ENCODE measurements around the gene PLPP7. TPM values are rescaled to one million over a fixed set of nuclear protein-coding genes. Genes with fewer than 3 reads are reported as not detected.
A peak's percentile ranks its signal among the peaks of the same experiment; 100 is the strongest.

Gene PLPP7
- total RNA-seq, 1 experiment from 2014 or later: not detected

- H3K36me3 Mint-ChIP-seq (ENCODE audit: insufficient read depth, unreplicated experiment): no peaks in the 10 kb centered on the region
- no TSS peak for BruUV-seq (replicated peaks)
- no peaks in the 10 kb centered on the region for H3K9me3 Mint-ChIP-seq (ENCODE audit: unreplicated experiment)
- TF ChIP-seq, protein P1, sequence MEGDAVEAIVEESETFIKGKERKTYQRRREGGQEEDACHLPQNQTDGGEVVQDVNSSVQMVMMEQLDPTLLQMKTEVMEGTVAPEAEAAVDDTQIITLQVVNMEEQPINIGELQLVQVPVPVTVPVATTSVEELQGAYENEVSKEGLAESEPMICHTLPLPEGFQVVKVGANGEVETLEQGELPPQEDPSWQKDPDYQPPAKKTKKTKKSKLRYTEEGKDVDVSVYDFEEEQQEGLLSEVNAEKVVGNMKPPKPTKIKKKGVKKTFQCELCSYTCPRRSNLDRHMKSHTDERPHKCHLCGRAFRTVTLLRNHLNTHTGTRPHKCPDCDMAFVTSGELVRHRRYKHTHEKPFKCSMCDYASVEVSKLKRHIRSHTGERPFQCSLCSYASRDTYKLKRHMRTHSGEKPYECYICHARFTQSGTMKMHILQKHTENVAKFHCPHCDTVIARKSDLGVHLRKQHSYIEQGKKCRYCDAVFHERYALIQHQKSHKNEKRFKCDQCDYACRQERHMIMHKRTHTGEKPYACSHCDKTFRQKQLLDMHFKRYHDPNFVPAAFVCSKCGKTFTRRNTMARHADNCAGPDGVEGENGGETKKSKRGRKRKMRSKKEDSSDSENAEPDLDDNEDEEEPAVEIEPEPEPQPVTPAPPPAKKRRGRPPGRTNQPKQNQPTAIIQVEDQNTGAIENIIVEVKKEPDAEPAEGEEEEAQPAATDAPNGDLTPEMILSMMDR (IDR thresholded peaks at IDR 0.05; ENCODE audit: unreplicated experiment): no peak
- intact Hi-C loops (cut with micrococcal nuclease): no loop called here
- H3K4me3 Mint-ChIP-seq (ENCODE audit: unreplicated experiment): peak overlapping the region; percentile 8
- POLR2A ChIA-PET: no interaction called here
- CTCF ChIA-PET: interaction anchor here (0.8 kb wide), 1 partner anchor 71 kb away, joined by 3 read pairs; no protein-coding TSS in a partner anchor
- no peak overlapping the region for H3K27ac Mint-ChIP-seq (ENCODE audit: low read depth, unreplicated experiment)
- no peak for DNase-seq (ENCODE audit: unreplicated experiment)
- H3K27me3 Mint-ChIP-seq (ENCODE audit: insufficient read depth, unreplicated experiment): peaks cover 18% of the 10 kb centered on the region
- H3K4me1 Mint-ChIP-seq (ENCODE audit: insufficient read depth, unreplicated experiment): no peaks in the 10 kb centered on the region
These were observed 10.2 kb upstream of the PLPP7 start for GRCh38 chr9:131279196-131279862.

- Mint-ChIP-seq H3K36me3 (ENCODE audit: insufficient read depth, unreplicated experiment) (no peaks in the 10 kb centered on the region), H3K27me3 (ENCODE audit: insufficient read depth, unreplicated experiment) (peaks cover 18% of the 10 kb centered on the region), H3K9me3 (ENCODE audit: unreplicated experiment) (no peaks in the 10 kb centered on the region), H3K4me3 (ENCODE audit: unreplicated experiment) (no peak overlapping the region), H3K27ac (ENCODE audit: low read depth, unreplicated experiment) (no peak overlapping the region), H3K4me1 (ENCODE audit: insufficient read depth, unreplicated experiment) (no peaks in the 10 kb centered on the region)
- POLR2A ChIA-PET: no interaction called here
- intact Hi-C loops (cut with micrococcal nuclease): no loop called here
- TF ChIP-seq, protein P1 (IDR thresholded peaks at IDR 0.05; ENCODE audit: unreplicated experiment): no peak
- CTCF ChIA-PET: interaction anchor here (0.8 kb wide), 1 partner anchor 70 kb away, joined by 3 read pairs; no protein-coding TSS in a partner anchor
- DNase-seq (ENCODE audit: unreplicated experiment): no peak
- BruUV-seq (replicated peaks): no TSS peak
These were observed 9.5 kb upstream of the PLPP7 start for GRCh38 chr9:131279863-131280570.

GRCh38 chr9:131280660-131281059 lies 8.9 kb upstream of the PLPP7 start:
- intact Hi-C loops (cut with micrococcal nuclease): no loop called here
- no TSS peak for BruUV-seq (replicated peaks)
- Mint-ChIP-seq H3K27me3 (ENCODE audit: insufficient read depth, unreplicated experiment) (peaks cover 18% of the 10 kb centered on the region), H3K4me3 (ENCODE audit: unreplicated experiment) (no peak overlapping the region), H3K4me1 (ENCODE audit: insufficient read depth, unreplicated experiment) (no peaks in the 10 kb centered on the region), H3K27ac (ENCODE audit: low read depth, unreplicated experiment) (no peak overlapping the region), H3K36me3 (ENCODE audit: insufficient read depth, unreplicated experiment) (no peaks in the 10 kb centered on the region), H3K9me3 (ENCODE audit: unreplicated experiment) (no peaks in the 10 kb centered on the region)
- DNase-seq (ENCODE audit: unreplicated experiment): no peak
- ChIA-PET CTCF (no interaction called here), POLR2A (no interaction called here)
- TF ChIP-seq, protein P1 (IDR thresholded peaks at IDR 0.05; ENCODE audit: unreplicated experiment): no peak

DNA sequence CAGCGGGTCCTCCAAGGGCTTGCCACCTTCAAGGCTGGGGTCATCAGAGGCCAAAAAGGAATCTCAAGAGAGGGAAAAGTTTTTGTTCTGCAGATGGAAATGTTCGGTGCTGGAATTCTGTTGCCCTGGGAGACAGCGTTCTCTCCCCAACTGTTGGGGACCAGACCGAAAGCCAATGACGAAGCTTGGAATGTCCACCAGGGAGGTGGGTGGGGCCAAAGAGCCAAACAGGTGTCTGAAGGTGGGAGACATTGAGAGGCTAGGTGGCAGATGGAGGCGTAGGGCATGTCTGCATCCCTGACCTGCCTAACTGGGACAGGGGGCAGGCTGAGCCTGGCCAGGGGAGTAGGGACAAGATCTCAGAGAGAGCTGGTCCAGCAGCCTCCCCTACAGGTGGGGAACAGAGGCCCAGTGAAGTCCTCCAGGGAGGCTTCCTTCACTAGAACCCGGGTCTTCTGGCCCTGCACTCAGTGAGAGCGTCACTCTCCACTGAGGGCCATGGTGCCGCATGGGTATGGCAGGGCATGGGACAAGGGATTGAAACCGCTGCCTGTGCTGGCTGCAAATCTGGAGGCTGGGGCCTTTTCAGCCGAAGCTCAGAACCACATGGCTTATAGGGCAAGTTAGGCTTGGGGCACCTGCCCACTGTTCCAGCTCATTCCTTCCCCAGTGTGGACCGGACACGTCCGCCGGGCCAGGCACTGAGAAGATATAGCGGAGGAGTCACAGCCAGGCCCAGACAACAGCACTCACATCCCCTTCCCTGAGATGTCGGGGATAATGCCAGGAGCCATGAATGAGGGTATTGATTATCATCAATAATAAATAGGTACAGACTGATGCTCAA lies 8.2 kb upstream of the PLPP7 start:
- intact Hi-C loops (cut with micrococcal nuclease): no loop called here
- H3K27ac Mint-ChIP-seq (ENCODE audit: low read depth, unreplicated experiment): no peak overlapping the region
- no TSS peak for BruUV-seq (replicated peaks)
- H3K4me3 Mint-ChIP-seq (ENCODE audit: unreplicated experiment): no peak overlapping the region
- no peaks in the 10 kb centered on the region for H3K9me3 Mint-ChIP-seq (ENCODE audit: unreplicated experiment)
- CTCF ChIA-PET: no interaction called here
- POLR2A ChIA-PET: no interaction called here
- no peak for DNase-seq (ENCODE audit: unreplicated experiment)
- TF ChIP-seq, protein P1 (IDR thresholded peaks at IDR 0.05; ENCODE audit: unreplicated experiment): no peak
- H3K27me3 Mint-ChIP-seq (ENCODE audit: insufficient read depth, unreplicated experiment): peaks cover 18% of the 10 kb centered on the region
- H3K36me3 Mint-ChIP-seq (ENCODE audit: insufficient read depth, unreplicated experiment): no peaks in the 10 kb centered on the region
- no peaks in the 10 kb centered on the region for H3K4me1 Mint-ChIP-seq (ENCODE audit: insufficient read depth, unreplicated experiment)
